Heart right ventricle (tissue), 16 donors: ENCODE data around the gene EFCAB7. TPM values are rescaled to one million over a fixed set of nuclear protein-coding genes. Genes with fewer than 3 reads are reported as not detected.

ENCODE experiments used
- ATAC-seq, 8 donors: fragments of 200-7000 bp; cut with Tn5 transposase; one replicate each; pipeline ENCODE4 v1.9.1; 2020; ENCODE audit warnings: mild to moderate bottlenecking in 8 of 8, moderate library complexity in 8 of 8, moderate number of reproducible peaks in 1 of 8
- DNase-seq, 2 donors: peaks; one replicate each; pipeline ENCODE4 v3.0.0-alpha.2; 2020
- H3K27ac ChIP-seq, 10 donors: fragments of 200-600 bp; sonication (generic) in 2 of 10; one replicate each; pipeline versions ENCODE4 v1.5.0 to v1.8.0; 2020 to 2022; ENCODE audit warnings: mild to moderate bottlenecking in 3 of 10
- H3K27me3 ChIP-seq, 7 donors: fragments of 200-600 bp; one replicate each; pipeline ENCODE4 v1.8.0; 2021 to 2022; ENCODE audit warnings: mild to moderate bottlenecking in 2 of 7
- H3K36me3 ChIP-seq, 9 donors: fragments of 200-600 bp; sonication (generic) in 1 of 9; one replicate each; pipeline versions ENCODE4 v1.5.0 to v1.8.0; 2020 to 2022; ENCODE audit warnings: mild to moderate bottlenecking in 2 of 9
- H3K4me1 ChIP-seq, 9 donors: fragments of 200-600 bp; sonication (generic) in 1 of 9; one replicate each; pipeline versions ENCODE4 v1.5.0 to v1.8.0; 2020 to 2022; ENCODE audit warnings: mild to moderate bottlenecking in 4 of 9
- H3K4me3 ChIP-seq, 10 donors: fragments of 200-600 bp; sonication (generic) in 2 of 10; one replicate each; pipeline versions ENCODE4 v1.5.0 to v1.8.0; 2020 to 2022; ENCODE audit warnings: mild to moderate bottlenecking in 7 of 10, moderate library complexity in 2 of 10
- H3K9me3 ChIP-seq, 11 donors: fragments of 200-600 bp in 10 of 11; sonication (generic) in 2 of 11; one replicate each; pipeline versions ENCODE4 v1.5.0 to v1.8.0; 2013 to 2022; ENCODE audit warnings: mild to moderate bottlenecking in 2 of 11, control low read depth in 1 of 11, moderate library complexity in 1 of 11
- CTCF ChIP-seq, 9 donors: fragments of 200-600 bp; sonication (generic) in 2 of 9; IDR thresholded peaks; one replicate each; pipeline versions ENCODE4 v1.5.0 to v1.8.0; 2021 to 2022; ENCODE audit warnings: antibody characterized with exemption in 9 of 9, mild to moderate bottlenecking in 5 of 9, moderate library complexity in 1 of 9
- WGBS, 2 donors: extraction: QIAGEN DNeasy Blood & Tissue Kit; methylation state at CpG; one replicate each; pipeline ENCODE4 v1.1.7; 2013; ENCODE audit warnings: inconsistent platforms in 1 of 2; 5-methylcytosine and 5-hydroxymethylcytosine counted together
- intact Hi-C, 10 donors: fragments of 100-400 bp; cut with DNase I; formaldehyde crosslinking; loops; one replicate each; pipeline versions ENCODE4 v1.11.1 to v1.14.2; 2022
- polyA plus RNA-seq, 2 donors: library from polyadenylated mRNA; stranded (reverse); fragments of 200-250 nt; gene quantifications; one replicate each; pipeline ENCODE4 v1.2.3, GENCODE V29; 2013
- total RNA-seq, 10 donors: library from RNA; stranded (reverse); fragmentation: NEBNext Ultra II Directional in 3 of 10; extraction: Animal tissue kit (Norgen Biotek cat#: 25700) in 3 of 10; gene quantifications; one replicate each; pipeline versions ENCODE4 v1.2.1 to v1.2.4, GENCODE V29; 2021 to 2023
- donor health status: Arrhythmogenic right ventricular cardiomyopathy.
- donor health status: ischemic (EF 13 %, LVEDD 7.1; RV severe dilation, severe dysfunction).
- donor health status: healthy with polysubstance abuse.
- donor health status: DM: no; HTN: yes; CAD: no.
- donor health status: DM: no; HTN: no; CAD: no.
- donor health status: ischemic (EF 25% LVEDD 6.9; RV normal size, moderate dysfunction).
- donor health status: ischemic (EF 25% LVEDD 5.7; RV mildly dilated, moderate dysfunction).
- donor health status: healthy.
- donor health status: DM: yes; HTN: yes; CAD: no.
- donor health status: Ischemic cardiomyopathy.
- donor health status: ischemic (EF 35%, LVEDD 5.7; RV mildly dilated, moderate dysfunction).
- donor health status: nonischemic (EF 11% LVEDD 7.7; RV severe dilation, severe dysfunction).
- donor health status: DM: yes; HTN: yes; CAD: no.
- donor health status: PGD.
- donor health status: ischemic (EF 29% LVEDD 5.4; RV normal size, mild dysfunction).
- donor health status: nonischemic (EF 23%, LVEDD 6.1; RV moderate dilation, normal function).

Gene EFCAB7
- total and polyA plus RNA-seq, 12 donors = 2.3 to 10.7 (median 8.1) TPM

GRCh38 chr1:63607322-63607721, 84.0 kb downstream of the EFCAB7 start:
- ATAC-seq (peak in 2 of 8 donors; percentile 38 to 57), DNase-seq (no peak)
- H3K36me3 ChIP-seq = peaks cover 0 to 4% (median 0%) of the 10 kb centered on the region in 9 donors
- no peaks in the 10 kb centered on the region for H3K9me3 ChIP-seq
- H3K4me1 ChIP-seq = peaks cover 0 to 48% (median 6%) of the 10 kb centered on the region in 9 donors
- WGBS, 2 donors = 64 to 77% methylated on average over 7 of the region's 7 CpGs
- H3K4me3 ChIP-seq = no peak overlapping the region
- TF ChIP-seq CTCF (IDR thresholded peaks at IDR 0.05) = no peak
- peak overlapping the region in 1 of 10 donors; percentile 3 for H3K27ac ChIP-seq
- intact Hi-C loops = no loop called here
- no peaks in the 10 kb centered on the region for H3K27me3 ChIP-seq

- Histone ChIP-seq H3K36me3 (no peaks in the 10 kb centered on the region), H3K4me3 (no peak overlapping the region), H3K27ac (no peak overlapping the region), H3K9me3 (no peaks in the 10 kb centered on the region), H3K27me3 (no peaks in the 10 kb centered on the region), H3K4me1 (peaks cover 0 to 57% (median 7%) of the 10 kb centered on the region in 9 donors)
- DNase-seq (no peak), ATAC-seq (peak in 1 of 8 donors; percentile 35)
- 66 to 82% methylated on average over 3 of the region's 3 CpGs for WGBS, 2 donors
- intact Hi-C loops = loop anchor here in 5 of 10 donors (10.0 kb wide), 2 partner anchors 524 to 634 kb away; no protein-coding TSS in a partner anchor
- no peak for TF ChIP-seq CTCF (IDR thresholded peaks at IDR 0.05)
Measured at GRCh38 chr1:63611231-63611630, 87.9 kb downstream of the EFCAB7 start.

- Histone ChIP-seq H3K36me3 (no peaks in the 10 kb centered on the region), H3K4me3 (no peak overlapping the region), H3K27ac (peak overlapping the region in 1 of 10 donors; percentile 8), H3K4me1 (peaks cover 0 to 48% (median 8%) of the 10 kb centered on the region in 9 donors), H3K27me3 (no peaks in the 10 kb centered on the region), H3K9me3 (no peaks in the 10 kb centered on the region)
- DNase-seq (no peak), ATAC-seq (peak in 1 of 8 donors; percentile 44)
- intact Hi-C loops = loop anchor here in 5 of 10 donors (10.0 kb wide), 2 partner anchors 522 to 632 kb away; no protein-coding TSS in a partner anchor
- 75 to 82% methylated on average over 4 of the region's 4 CpGs for WGBS, 2 donors
- no peak for TF ChIP-seq CTCF (IDR thresholded peaks at IDR 0.05)
Measured at GRCh38 chr1:63612564-63612963, 89.2 kb downstream of the EFCAB7 start.

- ATAC-seq = peak in 4 of 8 donors; percentile 9 to 53 (median 24)
- no peak for TF ChIP-seq CTCF (IDR thresholded peaks at IDR 0.05)
- H3K27ac ChIP-seq = peak overlapping the region in 1 of 10 donors; percentile 8
- H3K4me1 ChIP-seq = peaks cover 0 to 44% (median 8%) of the 10 kb centered on the region in 9 donors
- intact Hi-C loops = loop anchor here in 5 of 10 donors (10.0 kb wide), 2 partner anchors 522 to 632 kb away; no protein-coding TSS in a partner anchor
- no peaks in the 10 kb centered on the region for H3K27me3 ChIP-seq
- no peak for DNase-seq
- no peaks in the 10 kb centered on the region for H3K36me3 ChIP-seq
- no peaks in the 10 kb centered on the region for H3K9me3 ChIP-seq
- H3K4me3 ChIP-seq = no peak overlapping the region
Measured at GRCh38 chr1:63612971-63613370, 89.6 kb downstream of the EFCAB7 start.
